MM.1S (cell line): ENCODE data around the gene DOK6.
A peak's percentile ranks its signal among the peaks of the same experiment; 100 is the strongest.

Source experiments
- DNase-seq: peaks from one replicate; pipeline ENCODE4 v3.0.0-alpha.2; 2015
- H2AFZ ChIP-seq: fragments of 300-600 bp; sonication (generic); 2 replicates; pipeline ENCODE4 v1.6.0; 2016; ENCODE audit warnings: antibody characterized with exemption, low read length
- H3F3A ChIP-seq: fragments of 300-600 bp; sonication (generic); 2 replicates; pipeline ENCODE4 v1.6.1; 2016; ENCODE audit warnings: mild to moderate bottlenecking, antibody characterized with exemption, low read length, moderate library complexity, mixed read lengths; ENCODE audit not compliant: insufficient read depth
- H3K27ac ChIP-seq: fragments of 300-600 bp; sonication (generic); 2 replicates; pipeline ENCODE4 v1.5.1; 2016; ENCODE audit warnings: mild to moderate bottlenecking, low read length
- H3K27me3 ChIP-seq: fragments of 300-600 bp; sonication (generic); replicated peaks from 2 replicates; pipeline ENCODE4 v1.6.0; 2016; ENCODE audit warnings: low read length; ENCODE audit not compliant: insufficient read depth
- H3K36me3 ChIP-seq: fragments of 300-600 bp; sonication (generic); replicated peaks from 2 replicates; pipeline ENCODE4 v1.6.1; 2016; ENCODE audit warnings: mild to moderate bottlenecking, low read length, mixed read lengths; ENCODE audit not compliant: insufficient read depth
- H3K4me1 ChIP-seq: fragments of 300-600 bp; sonication (generic); 2 replicates; pipeline ENCODE4 v1.6.1; 2016; ENCODE audit warnings: low read length, mixed read lengths
- H3K4me2 ChIP-seq: fragments of 300-600 bp; sonication (generic); 2 replicates; pipeline ENCODE4 v1.6.0; 2016; ENCODE audit warnings: low read depth, low read length
- H3K4me3 ChIP-seq: fragments of 300-600 bp; sonication (generic); 2 replicates; pipeline ENCODE4 v1.5.1; 2016; ENCODE audit warnings: low read length, mixed read lengths
- H3K79me2 ChIP-seq: fragments of 300-600 bp; sonication (generic); 2 replicates; pipeline ENCODE4 v1.6.1; 2016; ENCODE audit warnings: mixed run types, low read length, mixed read lengths
- H3K9ac ChIP-seq: fragments of 300-600 bp; sonication (generic); 2 replicates; pipeline ENCODE4 v1.6.1; 2016; ENCODE audit warnings: low read length, mixed read lengths
- H3K9me2 ChIP-seq: fragments of 300-600 bp; sonication (generic); replicated peaks from 2 replicates; pipeline ENCODE4 v1.6.1; 2016; ENCODE audit warnings: mild to moderate bottlenecking, low read length, mixed read lengths; ENCODE audit not compliant: insufficient read depth
- H3K9me3 ChIP-seq: fragments of 300-600 bp; sonication (generic); replicated peaks from 2 replicates; pipeline ENCODE4 v1.6.1; 2016; ENCODE audit warnings: mild to moderate bottlenecking, low read length, mixed read lengths; ENCODE audit not compliant: insufficient read depth
- H4K20me1 ChIP-seq: fragments of 300-600 bp; sonication (generic); 2 replicates; pipeline ENCODE4 v1.6.1; 2016; ENCODE audit warnings: mild to moderate bottlenecking, low read length, moderate library complexity, mixed read lengths; ENCODE audit not compliant: insufficient read depth
- CTCF ChIP-seq: fragments of 300-600 bp; sonication (generic); IDR thresholded peaks from 2 replicates; pipeline ENCODE4 v1.5.1; 2016; ENCODE audit warnings: antibody characterized with exemption, low read length, mixed read lengths
- EZH2 ChIP-seq: fragments of 300-600 bp; sonication (generic); optimal IDR thresholded peaks from 2 replicates; pipeline ENCODE3; 2017; ENCODE audit warnings: low read depth, mild to moderate bottlenecking, antibody characterized with exemption, low read length, mixed read lengths
- EZH2phosphoT487 ChIP-seq: fragments of 300-600 bp; sonication (generic); IDR thresholded peaks from 2 replicates; pipeline ENCODE4 v1.6.1; 2018; ENCODE audit warnings: antibody characterized with exemption, low read length

DOK6 gene

GRCh38 chr18:69635482-69635881, 234.8 kb downstream of the DOK6 start:
- no peaks in the 10 kb centered on the region for H3K4me1 ChIP-seq
- H3F3A ChIP-seq: no peaks in the 10 kb centered on the region
- no peak overlapping the region for H3K4me2 ChIP-seq
- no peak overlapping the region for H3K4me3 ChIP-seq
- no peak overlapping the region for H3K9ac ChIP-seq
- TF ChIP-seq CTCF: no peak
- no peak for TF ChIP-seq EZH2
- no peak for TF ChIP-seq EZH2phosphoT487
- H4K20me1 ChIP-seq: no peaks in the 10 kb centered on the region
- no peak overlapping the region for H2AFZ ChIP-seq
- no peak overlapping the region for H3K27ac ChIP-seq
- no peaks in the 10 kb centered on the region for H3K9me3 ChIP-seq
- no peaks in the 10 kb centered on the region for H3K27me3 ChIP-seq
- H3K79me2 ChIP-seq: no peaks in the 10 kb centered on the region
- H3K36me3 ChIP-seq: no peaks in the 10 kb centered on the region
- H3K9me2 ChIP-seq: no peaks in the 10 kb centered on the region
- no peak for DNase-seq

- Histone ChIP-seq H3K27me3 (no peaks in the 10 kb centered on the region), H2AFZ (no peak overlapping the region), H4K20me1 (no peaks in the 10 kb centered on the region), H3K9ac (no peak overlapping the region), H3K79me2 (no peaks in the 10 kb centered on the region), H3K36me3 (no peaks in the 10 kb centered on the region), H3K4me1 (no peaks in the 10 kb centered on the region), H3K4me3 (no peak overlapping the region), H3F3A (no peaks in the 10 kb centered on the region), H3K9me3 (no peaks in the 10 kb centered on the region), H3K4me2 (no peak overlapping the region), H3K9me2 (no peaks in the 10 kb centered on the region), H3K27ac (no peak overlapping the region)
- TF ChIP-seq EZH2phosphoT487 (no peak), EZH2 (no peak), CTCF (no peak)
- no peak for DNase-seq
Measured at GRCh38 chr18:69636529-69637301, 236.0 kb downstream of the DOK6 start.

GRCh38 chr18:69638056-69638455, 237.4 kb downstream of the DOK6 start:
- Histone ChIP-seq H4K20me1 (no peaks in the 10 kb centered on the region), H3F3A (no peaks in the 10 kb centered on the region), H3K9me3 (no peaks in the 10 kb centered on the region), H2AFZ (no peak overlapping the region), H3K27ac (no peak overlapping the region), H3K4me2 (no peak overlapping the region), H3K4me3 (no peak overlapping the region), H3K27me3 (no peaks in the 10 kb centered on the region), H3K9ac (no peak overlapping the region), H3K4me1 (no peaks in the 10 kb centered on the region), H3K9me2 (no peaks in the 10 kb centered on the region), H3K79me2 (no peaks in the 10 kb centered on the region), H3K36me3 (no peaks in the 10 kb centered on the region)
- TF ChIP-seq EZH2phosphoT487 (no peak), EZH2 (no peak)
- DNase-seq: no peak

GRCh38 chr18:69647702-69648101, 247.0 kb downstream of the DOK6 start:
- H3K36me3 ChIP-seq: no peaks in the 10 kb centered on the region
- no peaks in the 10 kb centered on the region for H3K9me2 ChIP-seq
- no peaks in the 10 kb centered on the region for H3K4me1 ChIP-seq
- H4K20me1 ChIP-seq: no peaks in the 10 kb centered on the region
- no peaks in the 10 kb centered on the region for H3K9me3 ChIP-seq
- H3F3A ChIP-seq: no peaks in the 10 kb centered on the region
- H3K27me3 ChIP-seq: no peaks in the 10 kb centered on the region
- H3K4me2 ChIP-seq: peak overlapping the region; percentile 43; the same call in 1 of the 2 replicates
- peak overlapping the region; percentile 30; the same call in 1 of the 2 replicates for H3K9ac ChIP-seq
- H3K4me3 ChIP-seq: peak overlapping the region; percentile 48
- no peak overlapping the region for H3K27ac ChIP-seq
- DNase-seq: no peak
- peak overlapping the region; percentile 54; the same call in 1 of the 2 replicates for H2AFZ ChIP-seq
- no peak for TF ChIP-seq EZH2phosphoT487
- no peak for TF ChIP-seq EZH2
- no peak for TF ChIP-seq CTCF
- H3K79me2 ChIP-seq: no peaks in the 10 kb centered on the region
